ENCODE measurements around the gene ASMT.
"Not testable (repeated sequence)": the region's sequence is repeated elsewhere in the genome, so short reads cannot be mapped to it uniquely, and the experiment has no call there.

Gene ASMT

GRCh38 chrX:1614927-1615326 is at the start of gene ASMT:
TSS of gene ASMT (plus strand) at chrX:1615059. CDS start at chrX:1615200, 141 bp downstream.
- no peak for DNase-seq (ENCODE audit: low read depth)

- DNase-seq (ENCODE audit: low read depth): not testable (repeated sequence)
Observed at GRCh38 chrX:1574181-1574580, 40.7 kb upstream of the ASMT start.

- no peak for DNase-seq (ENCODE audit: low read depth)
Observed at GRCh38 chrX:1576201-1576992, 38.5 kb upstream of the ASMT start.

DNA sequence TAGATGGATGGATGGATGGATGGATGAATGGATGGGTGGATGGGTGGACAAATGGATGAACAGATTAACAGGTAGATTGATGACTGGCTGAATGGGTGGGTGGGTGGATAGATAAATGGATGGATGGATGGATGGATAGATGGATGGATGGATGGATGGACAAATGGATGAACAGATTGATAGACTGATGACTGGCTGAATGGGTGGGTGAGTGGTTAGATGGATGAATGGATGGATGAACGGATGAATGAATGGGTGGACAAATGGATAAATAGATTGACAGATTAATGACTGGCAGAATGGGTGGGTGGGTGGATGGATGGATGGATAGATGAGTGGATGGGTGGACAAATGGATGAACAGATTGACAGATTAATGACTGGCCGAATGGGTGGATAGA is 37.0 kb upstream of the ASMT start:
- no peak for DNase-seq (ENCODE audit: low read depth)

DNA sequence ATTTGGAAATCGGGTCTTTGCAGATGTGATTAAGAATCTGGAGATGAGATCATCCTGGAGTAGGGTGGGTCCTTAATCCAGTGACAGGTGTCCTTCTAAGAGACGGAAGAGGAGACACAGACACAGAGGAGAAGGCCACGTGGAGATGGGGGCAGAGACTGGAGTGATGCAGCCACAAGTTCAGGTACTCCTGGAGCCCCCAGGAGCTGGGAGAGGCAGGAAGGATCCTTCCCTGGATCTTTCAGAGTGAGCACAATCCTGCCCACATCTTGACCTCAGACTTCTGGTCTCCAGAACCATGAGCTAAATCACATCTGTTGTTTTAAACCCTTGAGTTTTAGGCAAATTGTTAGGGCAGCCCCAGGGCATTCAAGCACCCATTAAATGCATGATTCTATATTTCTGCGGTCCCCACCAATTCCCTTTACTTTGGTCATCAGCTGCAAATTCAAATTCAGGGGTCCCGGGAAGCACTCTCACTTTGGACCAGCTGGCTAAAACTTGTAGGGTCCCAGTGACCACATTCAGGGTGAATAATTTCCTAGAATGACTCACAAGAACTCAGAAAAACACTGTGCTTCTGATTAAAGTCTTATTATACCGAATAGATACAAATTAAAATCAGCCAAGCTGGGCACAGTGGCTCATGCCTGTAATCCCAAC is 36.2 kb upstream of the ASMT start:
- no peak for DNase-seq (ENCODE audit: low read depth)

DNA sequence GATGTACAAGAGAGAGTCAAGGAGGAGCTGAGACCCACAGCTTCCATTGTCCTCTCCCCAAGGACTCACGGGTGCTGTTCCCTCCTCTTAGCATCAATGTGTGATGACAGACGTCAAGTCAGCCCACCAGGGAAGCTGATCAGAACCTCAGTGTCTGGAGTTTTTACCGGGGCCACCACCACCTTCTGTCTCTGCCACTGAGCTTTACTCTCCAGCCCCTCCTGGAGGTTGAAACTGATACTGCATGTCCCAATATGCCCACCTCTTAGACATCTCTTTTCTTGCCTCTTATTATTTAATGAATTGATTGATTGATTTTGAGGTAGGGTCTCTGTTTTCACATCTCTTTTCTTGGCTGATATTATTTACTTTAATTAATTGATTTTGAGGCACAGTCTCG is 33.7 kb upstream of the ASMT start:
- DNase-seq (ENCODE audit: low read depth): peak; percentile 71

- no peak for DNase-seq (ENCODE audit: low read depth)
Observed at GRCh38 chrX:1582686-1583437, 32.0 kb upstream of the ASMT start.

GRCh38 chrX:1584237-1585011 is 30.4 kb upstream of the ASMT start:
- no peak for DNase-seq (ENCODE audit: low read depth)

DNA sequence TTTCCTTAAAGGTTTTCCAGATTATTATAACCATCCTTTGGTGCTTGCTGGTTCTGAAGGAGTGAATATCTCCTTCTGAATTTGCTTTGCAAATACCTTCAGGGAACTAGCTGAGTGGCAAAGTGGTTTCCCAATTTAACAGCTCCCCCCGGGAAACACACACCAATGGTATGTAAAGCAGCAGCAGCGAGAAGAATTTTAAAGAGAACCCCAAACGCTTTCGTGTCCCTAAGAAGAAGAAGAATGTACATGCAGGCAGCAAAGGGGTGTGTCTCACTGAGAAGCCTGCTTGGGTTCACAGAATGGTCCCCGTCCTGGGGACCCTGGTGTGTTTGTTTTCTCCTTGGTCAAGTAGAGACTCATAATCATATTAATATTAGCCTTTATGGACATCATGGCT is 27.7 kb upstream of the ASMT start:
- no peak for DNase-seq (ENCODE audit: low read depth)

- no peak for DNase-seq (ENCODE audit: low read depth)
Observed at GRCh38 chrX:1589356-1590130, 25.3 kb upstream of the ASMT start.

GRCh38 chrX:1591102-1591862 is 23.6 kb upstream of the ASMT start, which contains the start of gene AKAP17A:
TSS of gene AKAP17A (plus strand) at chrX:1591604. CDS start at chrX:1593463, 1,859 bp downstream.
- peak; percentile 99 for DNase-seq (ENCODE audit: low read depth)

- DNase-seq (ENCODE audit: low read depth): no peak
Observed at GRCh38 chrX:1591863-1592469, 22.9 kb upstream of the ASMT start.

GRCh38 chrX:1592470-1593142 is 22.3 kb upstream of the ASMT start:
- no peak for DNase-seq (ENCODE audit: low read depth)

- DNase-seq (ENCODE audit: low read depth): no peak
Observed at GRCh38 chrX:1593286-1594271, 21.3 kb upstream of the ASMT start.

DNA sequence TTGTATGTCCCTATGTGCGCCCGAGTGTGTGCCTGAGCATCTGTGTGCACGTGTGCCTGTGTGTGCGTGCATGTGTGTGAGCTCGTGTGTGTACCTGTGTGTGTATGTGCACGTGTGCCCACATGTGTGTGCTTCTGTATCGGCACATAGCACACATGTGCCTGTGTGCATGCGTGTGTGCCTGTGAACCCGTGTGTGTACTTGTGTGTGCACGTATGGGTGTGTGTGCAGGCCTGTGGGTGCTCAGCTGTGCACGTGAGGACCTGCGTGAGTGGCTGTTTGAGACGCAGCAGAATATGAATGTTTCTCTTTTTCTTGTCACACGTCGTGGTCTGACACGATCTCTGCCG is 19.2 kb upstream of the ASMT start:
- no peak for DNase-seq (ENCODE audit: low read depth)

DNA sequence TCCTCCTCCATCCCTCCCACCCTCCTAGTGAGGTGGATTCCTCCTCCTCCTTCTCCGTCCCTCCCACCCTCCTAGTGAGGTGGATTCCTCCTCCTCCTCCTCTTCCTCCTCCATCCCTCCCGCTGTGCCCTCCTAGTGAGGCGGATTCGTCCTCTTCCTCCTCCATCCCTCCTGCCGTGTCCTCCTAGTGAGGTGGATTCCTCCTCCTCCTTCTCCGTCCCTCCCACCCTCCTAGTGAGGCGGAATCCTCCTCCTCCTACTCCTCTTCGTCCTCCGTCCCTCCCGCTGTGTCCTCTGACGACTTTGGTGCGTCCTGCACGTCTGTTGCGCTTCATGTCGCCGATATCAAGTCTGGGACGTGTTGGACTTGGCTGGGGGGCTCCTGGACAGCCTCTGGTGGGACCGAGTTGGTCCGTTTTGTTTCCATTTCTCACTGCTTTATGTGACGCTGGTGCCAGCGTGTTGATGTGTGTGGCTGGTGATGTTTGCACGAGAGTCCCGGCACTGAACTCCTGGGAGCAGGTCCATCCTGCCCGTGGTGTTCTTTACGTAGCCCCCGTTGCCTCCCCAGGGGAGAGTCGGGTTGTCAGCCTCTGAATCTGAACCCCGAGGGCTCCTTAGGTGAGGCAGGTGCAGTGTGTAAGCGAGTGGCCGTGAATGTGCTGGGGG is 18.0 kb upstream of the ASMT start:
- DNase-seq (ENCODE audit: low read depth): no peak

DNA sequence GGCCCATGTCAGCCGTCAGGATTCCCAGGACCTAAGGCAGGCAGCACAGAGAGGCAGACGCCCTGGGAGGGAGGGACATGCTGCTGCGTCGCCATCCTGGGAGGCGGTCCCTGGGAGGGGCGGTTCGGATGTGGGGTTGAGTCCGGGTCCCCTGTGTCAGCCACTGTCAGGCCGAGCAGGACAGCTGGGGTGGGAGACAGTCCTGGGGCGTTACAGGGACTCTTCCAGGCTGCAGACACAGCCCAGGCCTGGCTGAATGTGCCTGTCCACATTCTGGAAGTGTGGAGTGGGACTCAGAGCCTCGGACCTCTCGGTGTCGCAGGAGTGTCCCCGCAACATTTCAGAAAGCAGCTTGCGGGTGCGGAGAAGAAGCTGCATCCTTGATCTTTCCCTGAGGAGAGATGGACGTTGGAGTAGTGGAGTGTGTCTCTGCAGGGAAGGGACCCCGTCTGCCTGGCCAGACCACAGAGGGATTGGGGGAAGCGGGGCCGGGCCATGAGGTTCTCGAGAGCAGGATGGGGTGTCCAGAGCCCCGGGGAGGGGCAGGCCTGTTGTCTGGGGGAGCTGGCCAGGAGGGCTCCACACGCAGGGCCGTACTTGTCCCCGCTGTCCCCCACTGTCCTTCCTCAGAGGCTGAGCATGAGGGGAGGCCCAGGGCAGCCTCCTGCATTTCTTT is 17.4 kb upstream of the ASMT start:
- no peak for DNase-seq (ENCODE audit: low read depth)
